Measurements from ENCODE around the gene NGRN.

The NGRN gene

GRCh38 chr15:90265271-90266060, at the start of gene NGRN:
TSS of gene NGRN (plus strand) at chr15:90265672. CDS start at chr15:90265713, 41 bp downstream.
- DNase-seq (ENCODE audit: low read depth): peak; percentile 87

- DNase-seq (ENCODE audit: low read depth): no peak
Measured at GRCh38 chr15:90217671-90218394, 47.6 kb upstream of the NGRN start.

GRCh38 chr15:90219421-90220141, 45.9 kb upstream of the NGRN start:
- peak; percentile 26 for DNase-seq (ENCODE audit: low read depth)

GRCh38 chr15:90221246-90221900, 44.1 kb upstream of the NGRN start:
- no peak for DNase-seq (ENCODE audit: low read depth)

GRCh38 chr15:90222547-90222946, 42.9 kb upstream of the NGRN start:
- no peak for DNase-seq (ENCODE audit: low read depth)

GRCh38 chr15:90223441-90224165, 41.9 kb upstream of the NGRN start:
- DNase-seq (ENCODE audit: low read depth): no peak

GRCh38 chr15:90225047-90225446, 40.4 kb upstream of the NGRN start:
- no peak for DNase-seq (ENCODE audit: low read depth)

GRCh38 chr15:90225504-90226234, 39.8 kb upstream of the NGRN start:
- no peak for DNase-seq (ENCODE audit: low read depth)

GRCh38 chr15:90227336-90227735, 38.1 kb upstream of the NGRN start:
- DNase-seq (ENCODE audit: low read depth): no peak

- no peak for DNase-seq (ENCODE audit: low read depth)
Measured at GRCh38 chr15:90227816-90228772, 37.4 kb upstream of the NGRN start.

GRCh38 chr15:90228960-90229359, 36.5 kb upstream of the NGRN start:
- no peak for DNase-seq (ENCODE audit: low read depth)

- DNase-seq (ENCODE audit: low read depth): no peak
Measured at GRCh38 chr15:90230071-90230494, 35.4 kb upstream of the NGRN start.

- DNase-seq (ENCODE audit: low read depth): no peak
Measured at GRCh38 chr15:90230610-90231009, 34.9 kb upstream of the NGRN start.

- peak; percentile 68 for DNase-seq (ENCODE audit: low read depth)
Measured at GRCh38 chr15:90231028-90232017, 34.1 kb upstream of the NGRN start.

GRCh38 chr15:90232196-90232595, 33.3 kb upstream of the NGRN start:
- no peak for DNase-seq (ENCODE audit: low read depth)

- no peak for DNase-seq (ENCODE audit: low read depth)
Measured at GRCh38 chr15:90232941-90233386, 32.5 kb upstream of the NGRN start.

- peak; percentile 38 for DNase-seq (ENCODE audit: low read depth)
Measured at GRCh38 chr15:90233387-90234095, 31.9 kb upstream of the NGRN start, which contains the start of gene CIB1. TSS of gene CIB1 (minus strand) at chr15:90233941. CDS start at chr15:90233885, 56 bp downstream.

All from activated T-helper 1 cell treated with Interleukin-2 at 50 U/mL for 16 hours (primary cell).